CD14-positive monocyte (primary cell): Measurements from ENCODE around the gene ATG10. TPM values are rescaled to one million over a fixed set of nuclear protein-coding genes. Genes with fewer than 3 reads are reported as not detected.
A peak's percentile ranks its signal among the peaks of the same experiment; 100 is the strongest.

ENCODE experiments used
- DNase-seq, 3 donors: peaks; one replicate each; pipeline ENCODE4 v3.0.0-alpha.2; 2011 to 2022
- H2AFZ ChIP-seq: 2 replicates; pipeline ENCODE4 v1.6.0; 2012; ENCODE audit warnings: mild to moderate bottlenecking, low read depth, low read length, inconsistent platforms; ENCODE audit not compliant: insufficient read depth, poor library complexity, severe bottlenecking
- H3K27ac ChIP-seq, 2 donors: 1 replicate in 1 of 2; 2 replicates in 1 of 2; pipeline ENCODE4 v1.5.1; 2012 to 2013; ENCODE audit warnings: low read length in 2 of 2, control low read depth in 1 of 2, inconsistent platforms in 1 of 2, low read depth in 1 of 2, mild to moderate bottlenecking in 1 of 2
- H3K27me3 ChIP-seq, 2 donors: one replicate each; pipeline versions ENCODE4 v1.6.0 to v1.6.1; 2011 to 2013; ENCODE audit warnings: low read length in 2 of 2; ENCODE audit not compliant: control insufficient read depth in 2 of 2, insufficient read depth in 2 of 2
- H3K36me3 ChIP-seq, 2 donors: replicated peaks in 1 of 2; 1 replicate in 1 of 2; 2 replicates in 1 of 2; pipeline versions ENCODE4 v1.5.1 to v1.6.1; 2012 to 2013; ENCODE audit warnings: low read length in 2 of 2, control low read depth in 1 of 2, inconsistent platforms in 1 of 2, mild to moderate bottlenecking in 1 of 2; ENCODE audit not compliant: insufficient read depth in 2 of 2, control insufficient read depth in 1 of 2
- H3K4me1 ChIP-seq, 2 donors: 1 replicate in 1 of 2; 2 replicates in 1 of 2; pipeline versions ENCODE4 v1.5.1 to v1.6.1; 2012 to 2013; ENCODE audit warnings: low read length in 2 of 2, control low read depth in 1 of 2, inconsistent platforms in 1 of 2, mild to moderate bottlenecking in 1 of 2, moderate library complexity in 1 of 2; ENCODE audit not compliant: insufficient read depth in 2 of 2, control insufficient read depth in 1 of 2
- H3K4me2 ChIP-seq: replicated peaks from 2 replicates; pipeline ENCODE3; 2012; ENCODE audit warnings: low read length, moderate library complexity, mild to moderate bottlenecking; ENCODE audit not compliant: poor library complexity, severe bottlenecking; ENCODE audit errors: extremely low read depth
- H3K4me3 ChIP-seq, 3 experiments: fragments of 200-600 bp in 1 of 3; sonication (generic) in 1 of 3; replicated peaks in 1 of 3; 1 replicate in 2 of 3; 2 replicates in 1 of 3; pipeline ENCODE4 v1.5.1; 2011 to 2013; ENCODE audit warnings: low read length in 3 of 3, mild to moderate bottlenecking in 3 of 3, control low read depth in 2 of 3, low read depth in 2 of 3, inconsistent platforms in 1 of 3, moderate library complexity in 1 of 3
- H3K79me2 ChIP-seq: 2 replicates; pipeline ENCODE4 v1.6.0; 2012; ENCODE audit warnings: mild to moderate bottlenecking, control low read depth, inconsistent platforms, low read length, moderate library complexity; ENCODE audit not compliant: insufficient read depth
- H3K9ac ChIP-seq: 2 replicates; pipeline ENCODE4 v1.6.0; 2017; ENCODE audit warnings: low read length, mild to moderate bottlenecking; ENCODE audit not compliant: insufficient read depth, poor library complexity, severe bottlenecking
- H3K9me3 ChIP-seq, 2 donors: replicated peaks in 1 of 2; 1 replicate in 1 of 2; 2 replicates in 1 of 2; pipeline versions ENCODE4 v1.5.1 to v1.6.1; 2012 to 2013; ENCODE audit warnings: low read length in 2 of 2, control low read depth in 1 of 2; ENCODE audit not compliant: control insufficient read depth in 1 of 2, insufficient read depth in 1 of 2
- H4K20me1 ChIP-seq: 2 replicates; pipeline ENCODE4 v1.6.0; 2012; ENCODE audit warnings: mild to moderate bottlenecking, low read length, control low read depth, moderate library complexity; ENCODE audit not compliant: insufficient read depth
- H3K27ac Mint-ChIP-seq, 7 donors: one replicate each; pipeline ENCODE4 v1.8.0; 2020; ENCODE audit warnings: mild to moderate bottlenecking in 7 of 7, mixed read lengths in 7 of 7, moderate library complexity in 6 of 7, inconsistent platforms in 2 of 7
- H3K27me3 Mint-ChIP-seq, 3 donors: one replicate each; pipeline ENCODE4 v1.8.0; 2021 to 2022; ENCODE audit warnings: low read depth in 3 of 3, mild to moderate bottlenecking in 3 of 3, mixed read lengths in 3 of 3, moderate library complexity in 3 of 3, inconsistent platforms in 1 of 3
- H3K36me3 Mint-ChIP-seq, 2 donors: one replicate each; pipeline ENCODE4 v1.8.0; 2020; ENCODE audit warnings: mixed read lengths in 2 of 2, inconsistent platforms in 1 of 2, mild to moderate bottlenecking in 1 of 2
- H3K4me1 Mint-ChIP-seq: one replicate; pipeline ENCODE4 v1.8.0; 2020; ENCODE audit warnings: mild to moderate bottlenecking, mixed read lengths
- H3K4me3 Mint-ChIP-seq, 2 donors: one replicate each; pipeline ENCODE4 v1.8.0; 2020; ENCODE audit warnings: mild to moderate bottlenecking in 2 of 2, mixed read lengths in 2 of 2, moderate library complexity in 1 of 2
- H3K9me3 Mint-ChIP-seq, 7 donors: one replicate each; pipeline ENCODE4 v1.8.0; 2020 to 2022; ENCODE audit warnings: mixed read lengths in 7 of 7, mild to moderate bottlenecking in 6 of 7, moderate library complexity in 6 of 7, inconsistent platforms in 2 of 7
- CTCF ChIP-seq: fragments of 200-600 bp; IDR thresholded peaks from one replicate; pipeline ENCODE4 v1.8.0; 2022; ENCODE audit warnings: antibody characterized with exemption, mild to moderate bottlenecking
- WGBS: methylation state at CpG from one replicate; pipeline ENCODE4 v1.1.5; 2013; ENCODE audit warnings: missing lambda C conversion rate; ENCODE audit not compliant: insufficient coverage; 5-methylcytosine and 5-hydroxymethylcytosine counted together
- intact Hi-C, 2 donors: fragments of 100-400 bp; cut with micrococcal nuclease; formaldehyde crosslinking; loops; one replicate each; pipeline versions ENCODE4 v1.15.0 to v1.15.1; 2023
- polyA minus RNA-seq: library from RNA; depleted of rRNA, polyadenylated mRNA; stranded (reverse); fragments of >200 nt; gene quantifications from 2 replicates; pipeline ENCODE4 v1.2.3, GENCODE V29; 2012
- polyA plus RNA-seq, 3 donors: library from polyadenylated mRNA; depleted of rRNA in 1 of 3; unstranded in 2 of 3; stranded (reverse) in 1 of 3; fragments of 300-500 nt in 2 of 3; fragments of >200 nt in 1 of 3; fragmentation: Illumina TruSeq in 2 of 3; gene quantifications; 1 replicate in 2 of 3; 2 replicates in 1 of 3; pipeline ENCODE4 v1.2.3, GENCODE V29; 2012 to 2021
- total RNA-seq, 12 experiments: library from RNA in 1 of 12; stranded (reverse) in 1 of 12; fragments of 120-200 nt in 1 of 12; gene quantifications; one replicate each; pipeline ENCODE4 v1.2.4 and lab custom pipeline; 2013 to 2026; ENCODE audit warnings: mixed read lengths in 6 of 12, inconsistent platforms in 1 of 12

ATG10 gene
- total RNA-seq (2013), result 6.3 TPM
- polyA plus RNA-seq (1 to 10 TPM; 2.1 to 7.9 (median 5.6) TPM), polyA minus RNA-seq (4.4 and 5.7 TPM in 2 replicates), total RNA-seq (lab: John Stamatoyannopoulos, UW) (0.92 to 9.1 (median 2.8) reads per million in 11 experiments)

- Mint-ChIP-seq H3K36me3 (peaks cover 0 to 8% of the 10 kb centered on the region in 2 donors), H3K9me3 (no peaks in the 10 kb centered on the region), H3K27ac (peak within 1 kb of the TSS; percentile 92 to 97 (median 95)), H3K27me3 (peaks cover 0 to 3% (median 2%) of the 10 kb centered on the region in 3 donors), H3K4me3 (peak within 1 kb of the TSS; percentile 87 to 94), H3K4me1 (peaks cover 26% of the 10 kb centered on the region)
- under 1% methylated on average over 51 of the region's 77 CpGs for WGBS
- peak within 1 kb of the TSS; percentile 94 for H2AFZ ChIP-seq
- peaks cover 0 to 8% of the 10 kb centered on the region in 2 donors for H3K36me3 ChIP-seq
- peak; percentile 84 to 87 (median 85) for DNase-seq
- TF ChIP-seq CTCF, result no peak
- H4K20me1 ChIP-seq, result no peaks in the 10 kb centered on the region
- H3K27ac ChIP-seq, result peak within 1 kb of the TSS; percentile 82 to 94
- peak within 1 kb of the TSS; percentile 81 to 99 (median 91) for H3K4me3 ChIP-seq
- intact Hi-C loops, result loop anchor here (2.0 to 10.0 kb wide), 4 partner anchors 117 to 467 kb away; partner anchors contain the start of gene SSBP2 (in 2 of the 2)
- H3K79me2 ChIP-seq, result peaks cover 13% of the 10 kb centered on the region
- H3K9me3 ChIP-seq, result no peaks in the 10 kb centered on the region
- peaks cover 8 to 16% of the 10 kb centered on the region in 2 donors for H3K4me1 ChIP-seq
- H3K4me2 ChIP-seq, result peak within 1 kb of the TSS; percentile 77
- H3K9ac ChIP-seq, result peak within 1 kb of the TSS; percentile 95
- H3K27me3 ChIP-seq, result no peaks in the 10 kb centered on the region
Observed at GRCh38 chr5:81971712-81972491, at the start of gene ATG10. Gene ATG10 (plus strand): TSS chr5:81972023. CDS start chr5:81987571, 15,548 bp downstream.

GRCh38 chr5:81922854-81923279, 49.0 kb upstream of the ATG10 start:
- no peaks in the 10 kb centered on the region for H4K20me1 ChIP-seq
- Mint-ChIP-seq H3K27me3 (peaks cover 0 to 2% (median under 1%) of the 10 kb centered on the region in 3 donors), H3K4me3 (no peak overlapping the region), H3K36me3 (peaks cover 0 to 1% of the 10 kb centered on the region in 2 donors), H3K9me3 (peaks cover 2 to 7% (median 3%) of the 10 kb centered on the region in 7 donors), H3K4me1 (no peaks in the 10 kb centered on the region), H3K27ac (no peak overlapping the region)
- no peak overlapping the region for H3K9ac ChIP-seq
- no peak overlapping the region for H3K27ac ChIP-seq
- H3K4me1 ChIP-seq, result no peaks in the 10 kb centered on the region
- H3K36me3 ChIP-seq, result no peaks in the 10 kb centered on the region
- DNase-seq, result no peak
- H3K4me2 ChIP-seq, result no peak overlapping the region
- no peak overlapping the region for H3K4me3 ChIP-seq
- intact Hi-C loops, result no loop called here
- H2AFZ ChIP-seq, result no peak overlapping the region
- WGBS, result no CpG with 5 or more reads among the region's 4 CpGs
- H3K79me2 ChIP-seq, result no peaks in the 10 kb centered on the region
- H3K9me3 ChIP-seq, result no peaks in the 10 kb centered on the region
- H3K27me3 ChIP-seq, result no peaks in the 10 kb centered on the region
- TF ChIP-seq CTCF, result no peak
